CD4-positive, alpha-beta T cell treated with Interleukin-17A for 4 hours (primary cell): ENCODE measurements around the gene NLGN1.

Source experiments
- DNase-seq: peaks from one replicate; pipeline ENCODE4 v3.0.0-alpha.2; 2020; ENCODE audit warnings: mixed read lengths

The NLGN1 gene

DNA sequence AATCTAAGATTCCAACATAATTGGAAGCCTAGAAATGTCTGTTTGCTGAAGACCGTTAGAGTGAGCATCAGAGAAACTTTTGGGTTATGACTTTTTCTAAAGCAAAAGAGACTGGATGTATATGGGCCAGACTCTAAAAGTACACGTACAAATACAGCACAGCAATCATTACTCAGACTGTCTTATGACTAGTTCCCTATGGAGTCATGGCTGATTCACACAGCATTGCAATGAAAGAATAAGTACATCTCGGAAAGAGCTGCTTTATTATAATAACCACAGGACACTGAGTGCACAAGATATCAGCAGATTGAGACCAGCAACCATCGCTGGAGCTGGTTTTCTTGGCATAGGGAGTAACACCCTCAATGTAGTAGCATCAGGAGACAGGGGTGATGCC, 618.6 kb downstream of the NLGN1 start:
- DNase-seq = no peak

DNA sequence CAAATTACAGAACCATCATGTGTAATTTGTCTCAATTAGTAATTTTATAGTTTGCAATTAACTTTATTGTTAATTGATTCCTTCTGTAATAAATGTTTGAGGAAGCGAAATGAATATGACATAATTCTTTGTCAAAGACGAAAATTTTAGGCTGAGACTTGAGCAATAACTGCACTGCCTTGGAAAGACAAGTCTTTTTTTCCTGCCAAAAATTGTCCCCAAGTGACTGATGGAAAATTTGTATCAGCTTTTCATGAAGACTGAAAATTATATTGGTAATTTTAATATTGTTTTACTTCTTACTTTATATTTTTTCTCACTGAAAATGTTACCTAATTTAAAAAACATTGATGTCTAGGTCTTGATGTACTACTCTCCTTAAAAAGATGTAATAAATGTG, 622.6 kb downstream of the NLGN1 start:
- no peak for DNase-seq

- no peak for DNase-seq
These were observed 625.9 kb downstream of the NLGN1 start for GRCh38 chr3:174023421-174023820.

GRCh38 chr3:174028673-174029072, 631.1 kb downstream of the NLGN1 start:
- no peak for DNase-seq

DNA sequence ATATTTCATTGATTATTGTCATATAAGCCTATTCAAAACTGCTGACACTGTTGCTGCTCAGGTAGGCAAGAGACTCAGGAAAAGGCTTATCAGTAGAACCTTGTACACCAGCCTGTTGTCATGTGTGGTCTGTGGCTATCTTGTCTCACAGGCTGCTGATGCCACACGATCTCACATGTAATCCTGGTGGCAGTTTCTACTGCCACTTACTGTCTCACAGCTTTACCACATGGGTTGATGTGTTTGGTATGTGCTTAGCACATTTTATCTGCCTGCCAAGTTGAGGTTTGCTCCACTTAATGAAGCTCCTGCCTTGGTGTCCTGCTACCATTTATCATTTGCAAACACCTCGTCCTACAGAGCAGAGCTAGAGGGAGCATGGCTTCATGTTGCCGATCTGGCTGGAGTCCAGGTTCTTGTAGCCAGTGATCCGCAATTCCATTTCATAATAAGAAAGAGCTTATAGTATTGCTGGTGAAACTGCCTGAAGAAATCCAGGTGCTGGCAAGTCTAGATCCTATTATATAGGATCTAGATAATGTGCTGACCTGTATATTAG, 637.9 kb downstream of the NLGN1 start:
- DNase-seq = no peak

DNA sequence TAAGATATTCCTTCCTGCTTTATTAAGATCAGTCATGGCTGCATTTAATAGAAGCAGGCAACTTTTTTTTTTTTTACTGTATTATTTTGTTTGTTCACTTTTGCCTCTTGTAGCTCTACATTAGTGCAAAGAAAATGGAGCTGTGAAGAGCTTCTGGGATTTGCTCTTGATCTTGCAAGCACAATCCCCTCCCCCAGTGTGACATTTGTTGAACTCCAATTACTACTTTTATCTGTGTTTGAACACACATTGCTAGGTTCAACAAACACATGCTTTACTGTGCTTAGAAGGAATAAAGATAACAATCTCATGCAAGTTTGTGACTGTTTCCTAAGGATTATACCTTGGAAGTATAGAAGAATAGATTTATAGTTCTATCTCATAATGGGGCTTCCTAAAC, 648.8 kb downstream of the NLGN1 start:
- DNase-seq = no peak

DNA sequence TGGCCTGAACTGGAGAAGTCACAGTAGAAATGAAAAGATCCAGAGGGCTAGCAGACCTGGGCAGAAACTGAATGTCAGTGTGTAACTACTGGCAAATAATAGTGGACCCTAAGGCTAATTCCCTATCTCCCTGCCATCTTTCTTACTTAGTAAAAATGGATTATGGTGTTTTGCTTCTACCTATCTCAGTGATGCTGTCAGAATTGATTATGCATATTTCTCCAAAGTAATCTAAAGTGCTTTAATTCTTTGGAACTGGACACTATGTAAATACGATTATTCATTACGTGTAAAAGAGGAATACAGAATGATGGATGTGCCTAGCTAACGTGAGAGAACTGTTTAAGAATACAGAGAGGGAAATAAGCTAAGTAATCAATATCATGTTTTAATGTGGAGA, 651.9 kb downstream of the NLGN1 start:
- no peak for DNase-seq

- no peak for DNase-seq
These were observed 653.6 kb downstream of the NLGN1 start for GRCh38 chr3:174051191-174051590.

- DNase-seq = no peak
These were observed 661.3 kb downstream of the NLGN1 start for GRCh38 chr3:174058804-174059203.

- no peak for DNase-seq
These were observed 662.9 kb downstream of the NLGN1 start for GRCh38 chr3:174060431-174060830.

GRCh38 chr3:174061162-174061561, 663.6 kb downstream of the NLGN1 start:
- no peak for DNase-seq

GRCh38 chr3:174061731-174062130, 664.2 kb downstream of the NLGN1 start:
- no peak for DNase-seq

DNA sequence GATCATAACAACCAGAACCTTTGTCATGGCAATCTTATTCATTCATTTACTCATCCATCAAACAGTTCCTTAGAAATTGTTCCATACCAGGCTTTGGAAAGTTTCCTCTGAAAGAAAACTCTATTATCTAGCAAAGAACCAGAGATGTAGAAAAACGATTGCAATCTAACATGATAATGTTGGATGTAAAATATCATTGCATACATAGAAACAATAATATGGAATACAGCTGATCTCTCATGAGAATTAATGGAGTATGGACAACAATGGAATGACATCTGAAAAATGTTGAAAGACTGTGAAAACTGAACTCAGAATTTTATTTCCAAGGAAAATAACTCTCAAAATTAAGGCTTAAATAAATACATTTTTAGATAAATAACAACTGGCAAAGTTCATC, 665.4 kb downstream of the NLGN1 start:
- no peak for DNase-seq

- no peak for DNase-seq
These were observed 670.5 kb downstream of the NLGN1 start for GRCh38 chr3:174068035-174068434.

- DNase-seq = no peak
These were observed 675.1 kb downstream of the NLGN1 start for GRCh38 chr3:174072675-174073074.

DNA sequence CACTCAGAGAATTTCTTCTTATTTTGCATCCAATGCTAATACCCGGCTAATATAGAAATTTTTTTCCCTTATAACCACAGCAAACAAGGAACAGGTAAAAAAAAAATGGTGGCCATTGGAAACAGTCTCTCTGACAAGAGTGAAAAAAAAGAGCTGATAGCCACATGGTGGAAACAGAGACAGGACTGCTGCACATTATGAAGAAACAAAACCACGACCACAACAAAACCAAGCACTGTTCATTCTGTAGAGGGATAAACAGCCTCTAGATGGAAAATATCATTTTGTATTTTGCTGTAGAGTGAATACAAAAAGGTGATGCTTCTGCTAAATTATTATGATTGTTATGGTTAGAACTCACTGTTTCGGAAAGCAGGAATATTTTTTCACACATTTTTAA, 686.2 kb downstream of the NLGN1 start:
- DNase-seq = no peak

GRCh38 chr3:174089592-174089991, 692.0 kb downstream of the NLGN1 start:
- DNase-seq = no peak

- DNase-seq = no peak
These were observed 697.1 kb downstream of the NLGN1 start for GRCh38 chr3:174094669-174095068.

- DNase-seq = no peak
These were observed 700.1 kb downstream of the NLGN1 start for GRCh38 chr3:174097686-174098085.

GRCh38 chr3:174098746-174099145, 701.2 kb downstream of the NLGN1 start:
- no peak for DNase-seq

DNA sequence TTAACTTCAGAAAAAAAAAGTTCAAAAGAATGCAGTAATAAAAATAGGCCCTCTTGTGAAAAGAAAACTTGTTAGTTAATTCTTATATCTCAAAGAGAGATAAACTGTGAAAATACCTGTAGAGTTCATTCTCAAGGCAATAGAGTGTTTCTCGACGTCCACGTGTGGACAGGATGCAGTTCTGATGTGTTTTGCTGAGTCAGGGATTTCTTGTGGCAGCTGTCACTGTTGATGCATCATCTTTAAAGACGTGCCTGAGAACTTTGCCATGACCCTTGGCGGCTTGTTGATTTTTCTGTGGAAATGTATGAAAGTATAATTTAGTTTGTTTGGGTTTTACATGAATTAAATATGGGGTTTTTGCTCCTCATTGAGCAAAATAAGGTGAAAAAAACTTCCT, 702.2 kb downstream of the NLGN1 start:
- DNase-seq = no peak

GRCh38 chr3:174100744-174101143, 703.2 kb downstream of the NLGN1 start:
- DNase-seq = no peak

DNA sequence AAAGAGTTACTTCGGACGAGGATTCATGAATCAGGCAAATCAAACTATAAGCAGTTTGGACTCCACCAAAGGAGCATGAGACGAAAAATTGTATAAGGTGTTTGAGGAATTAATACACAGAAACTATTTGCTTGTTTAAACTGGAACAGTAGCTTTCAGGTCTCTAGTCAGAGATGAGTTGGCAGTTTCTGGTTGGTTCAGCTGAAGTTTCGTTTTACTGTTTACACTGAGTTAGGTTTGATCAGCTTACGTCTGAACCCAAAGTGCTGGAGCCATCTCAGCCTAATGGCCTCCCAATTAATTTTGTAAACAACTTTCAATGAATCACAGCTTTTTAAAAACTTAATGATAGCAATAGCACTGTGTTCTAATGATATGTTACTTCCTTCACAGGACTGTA, 703.7 kb downstream of the NLGN1 start:
- DNase-seq = no peak

- no peak for DNase-seq
These were observed 704.7 kb downstream of the NLGN1 start for GRCh38 chr3:174102274-174102673.

DNA sequence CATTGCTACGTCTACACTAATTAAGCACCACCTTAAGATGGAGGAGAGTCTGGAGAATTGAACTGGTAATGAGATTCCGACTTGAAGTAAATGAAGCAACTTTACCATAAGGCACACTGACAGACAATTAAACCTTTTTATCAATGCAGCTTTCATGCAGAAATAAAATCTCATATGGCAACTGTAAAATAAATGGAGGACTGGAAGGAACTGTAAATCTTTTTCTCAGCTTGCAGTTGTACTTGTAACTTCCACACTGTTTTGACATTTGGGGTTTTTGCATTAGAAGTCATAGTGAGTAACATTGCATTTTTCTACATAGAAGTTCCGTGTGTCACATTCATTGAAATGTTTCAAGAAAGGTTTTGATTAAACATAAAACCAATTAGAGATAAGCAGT, 705.3 kb downstream of the NLGN1 start:
- no peak for DNase-seq

DNA sequence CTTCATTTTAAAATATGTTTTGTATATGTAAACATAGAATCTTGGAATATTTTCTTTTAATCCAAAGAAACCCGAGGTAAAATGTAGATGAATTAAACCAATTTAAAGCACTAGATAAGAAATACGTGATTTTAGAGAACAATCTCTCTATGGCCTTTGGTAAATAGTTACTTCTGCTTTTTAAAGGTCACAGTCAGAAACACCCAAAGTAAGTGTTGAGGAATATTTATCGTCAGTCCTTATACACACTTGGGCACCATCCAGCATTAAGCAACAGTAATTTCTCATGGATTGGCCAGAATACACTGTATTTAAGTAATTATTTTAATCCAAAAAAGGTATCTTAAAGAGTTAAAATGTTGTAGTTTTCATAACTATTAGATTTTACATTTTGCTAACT, 713.2 kb downstream of the NLGN1 start:
- no peak for DNase-seq
